GM12873 (cell line): Measurements from ENCODE around the gene PIGBOS1.

Experiments
- TF ChIP-seq, protein P1 (sequence below): IDR thresholded peaks from 2 replicates; pipeline ENCODE4 v1.5.1; 2012; ENCODE audit warnings: low read depth, mild to moderate bottlenecking, moderate library complexity, low read length, control low read depth; ENCODE audit not compliant: insufficient read depth; ENCODE audit errors: missing control alignments

PIGBOS1 gene

DNA sequence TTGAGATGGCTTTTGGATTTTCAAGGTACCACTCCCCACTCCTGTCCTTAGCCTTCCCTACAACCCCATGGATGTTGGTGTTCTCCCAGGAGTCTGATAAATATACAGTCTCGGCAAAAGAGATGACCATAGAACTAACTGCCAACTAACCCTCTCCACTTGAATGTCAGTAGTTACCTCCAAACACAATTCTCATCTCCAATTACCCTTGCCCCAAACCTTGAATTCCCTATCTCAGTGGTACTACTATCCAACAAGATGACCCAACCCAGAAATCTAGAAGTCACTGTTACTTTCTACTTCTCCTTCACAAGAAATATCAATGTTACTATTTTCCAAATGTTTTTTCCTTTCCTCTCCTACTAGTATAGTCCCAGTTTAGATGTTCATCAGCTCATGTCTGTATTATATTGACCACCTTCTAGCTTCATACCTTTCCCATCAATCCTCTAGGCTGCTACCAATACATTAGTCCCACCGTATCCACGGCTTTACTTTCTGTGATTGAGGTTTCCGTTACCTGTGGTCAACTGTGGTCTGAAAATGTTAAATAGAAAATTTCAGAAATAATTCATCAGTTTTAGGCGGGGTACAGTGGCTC lies 38.2 kb upstream of the PIGBOS1 start:
- TF ChIP-seq, protein P1, sequence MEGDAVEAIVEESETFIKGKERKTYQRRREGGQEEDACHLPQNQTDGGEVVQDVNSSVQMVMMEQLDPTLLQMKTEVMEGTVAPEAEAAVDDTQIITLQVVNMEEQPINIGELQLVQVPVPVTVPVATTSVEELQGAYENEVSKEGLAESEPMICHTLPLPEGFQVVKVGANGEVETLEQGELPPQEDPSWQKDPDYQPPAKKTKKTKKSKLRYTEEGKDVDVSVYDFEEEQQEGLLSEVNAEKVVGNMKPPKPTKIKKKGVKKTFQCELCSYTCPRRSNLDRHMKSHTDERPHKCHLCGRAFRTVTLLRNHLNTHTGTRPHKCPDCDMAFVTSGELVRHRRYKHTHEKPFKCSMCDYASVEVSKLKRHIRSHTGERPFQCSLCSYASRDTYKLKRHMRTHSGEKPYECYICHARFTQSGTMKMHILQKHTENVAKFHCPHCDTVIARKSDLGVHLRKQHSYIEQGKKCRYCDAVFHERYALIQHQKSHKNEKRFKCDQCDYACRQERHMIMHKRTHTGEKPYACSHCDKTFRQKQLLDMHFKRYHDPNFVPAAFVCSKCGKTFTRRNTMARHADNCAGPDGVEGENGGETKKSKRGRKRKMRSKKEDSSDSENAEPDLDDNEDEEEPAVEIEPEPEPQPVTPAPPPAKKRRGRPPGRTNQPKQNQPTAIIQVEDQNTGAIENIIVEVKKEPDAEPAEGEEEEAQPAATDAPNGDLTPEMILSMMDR, result no peak

DNA sequence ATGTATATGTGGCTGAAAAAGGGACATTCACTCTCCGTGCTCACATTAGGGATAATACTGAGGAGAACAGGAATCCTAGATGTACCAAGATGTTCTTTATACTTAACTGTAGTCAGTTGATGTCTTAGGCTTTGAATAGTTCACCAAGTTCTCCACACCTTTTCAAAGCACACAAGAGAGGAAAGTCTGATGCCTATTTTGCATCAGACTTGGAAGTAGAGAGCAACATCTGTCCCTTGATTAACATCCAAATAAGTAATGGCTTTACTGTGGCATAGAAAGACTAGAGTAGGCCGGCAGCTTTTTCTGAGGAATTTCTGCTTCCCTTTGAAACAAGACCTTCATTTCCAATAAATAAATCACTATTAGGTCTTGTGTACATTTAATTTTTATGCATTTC lies 34.1 kb upstream of the PIGBOS1 start:
- TF ChIP-seq, protein P1, result no peak

DNA sequence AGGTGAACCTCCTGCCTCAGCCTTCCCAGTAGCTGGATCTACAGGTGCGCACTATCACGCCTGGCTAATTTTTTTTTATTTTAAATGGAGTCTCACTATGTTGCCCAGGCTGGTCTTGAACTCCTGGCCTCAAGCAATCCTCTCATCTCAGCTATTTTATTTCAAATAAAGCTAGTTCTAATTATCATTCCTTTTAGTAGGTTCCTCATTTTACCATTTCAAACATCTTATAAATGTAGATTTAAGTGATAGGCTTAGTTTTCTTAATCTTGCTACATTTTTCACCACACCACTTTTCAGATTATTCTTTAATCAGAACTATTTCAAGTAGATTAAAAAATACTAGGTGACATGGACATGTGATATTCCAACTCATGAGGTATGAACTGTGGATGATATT lies 30.4 kb upstream of the PIGBOS1 start:
- TF ChIP-seq, protein P1, result no peak

DNA sequence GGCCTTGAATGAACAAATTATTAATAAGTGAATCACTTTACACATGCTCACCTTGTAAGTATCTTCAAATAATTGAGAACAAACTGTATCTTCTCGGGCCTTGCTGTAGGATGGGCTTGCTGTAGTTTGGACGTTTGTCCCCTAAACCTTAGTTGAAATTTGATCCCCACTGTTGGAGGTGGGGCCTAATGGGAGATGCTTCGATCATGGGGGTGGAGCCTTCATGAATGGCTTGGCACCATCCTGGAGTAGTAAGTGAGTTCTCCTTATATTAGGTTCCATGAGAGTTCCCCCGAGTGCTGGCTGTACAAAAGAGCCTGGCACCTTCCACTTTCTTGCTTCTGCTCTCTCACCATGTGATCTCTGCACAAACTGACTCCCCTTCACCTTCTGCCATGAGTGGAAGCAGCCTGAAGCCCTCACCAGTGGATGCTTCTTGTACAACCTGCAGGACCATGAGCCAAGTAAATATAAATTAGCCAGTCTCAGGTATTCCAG lies 29.4 kb upstream of the PIGBOS1 start:
- TF ChIP-seq, protein P1, result no peak

DNA sequence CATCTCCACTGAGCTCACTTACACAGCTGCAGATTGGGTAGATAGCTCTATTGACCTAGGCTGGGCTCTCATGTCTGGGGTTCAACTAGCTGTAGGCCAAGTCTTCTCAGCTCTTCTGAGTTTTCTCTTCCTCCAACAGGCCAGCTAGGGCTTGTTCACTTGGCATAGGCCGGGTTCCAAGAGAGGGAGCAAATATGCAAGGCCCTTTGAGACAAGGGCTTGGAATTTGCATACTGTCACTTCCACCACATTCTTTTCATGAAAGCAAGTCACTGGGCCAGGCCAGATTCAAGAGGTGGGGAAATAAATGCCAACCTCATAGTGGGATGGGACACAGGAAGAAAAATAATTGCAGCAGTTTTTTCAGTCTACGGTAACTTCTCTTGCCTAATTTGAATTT lies 25.3 kb upstream of the PIGBOS1 start:
- TF ChIP-seq, protein P1, result no peak

DNA sequence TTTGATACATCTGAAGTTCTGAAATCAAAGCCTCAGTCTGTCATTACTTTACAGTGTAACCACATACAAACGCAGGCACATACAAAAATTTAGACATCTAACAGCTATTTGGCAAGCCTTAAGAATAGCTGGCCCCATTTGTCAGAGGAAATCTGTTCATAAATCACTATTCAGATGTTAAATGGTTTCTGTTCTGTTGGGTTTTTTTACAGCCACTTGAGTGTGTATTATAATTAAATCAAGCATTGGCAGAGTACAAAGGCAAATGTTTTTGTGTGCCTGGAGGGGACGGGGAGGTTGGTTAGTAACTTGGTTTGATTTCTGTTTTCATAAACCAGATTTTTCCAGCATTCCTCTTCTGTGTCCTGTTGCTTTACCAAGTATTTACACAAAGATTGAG lies 24.2 kb upstream of the PIGBOS1 start:
- TF ChIP-seq, protein P1, result no peak

DNA sequence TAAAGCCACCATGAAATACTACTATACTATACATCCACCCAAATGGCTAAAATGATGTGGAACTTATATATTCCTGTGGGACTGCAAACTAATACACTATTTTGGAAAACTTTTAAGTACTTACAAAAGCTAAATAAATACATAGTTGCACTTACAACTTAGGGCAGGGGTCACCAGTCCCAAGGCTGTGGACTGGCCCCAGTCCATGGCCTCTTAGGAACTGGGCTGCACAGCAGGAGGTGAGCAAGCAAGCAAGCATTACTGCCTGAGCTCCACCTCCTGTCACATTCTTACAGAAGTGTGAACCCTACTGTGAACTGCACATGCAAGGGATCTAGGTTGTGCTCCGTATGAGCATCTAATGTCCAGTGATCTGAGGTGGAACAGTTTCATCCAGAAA lies 18.2 kb upstream of the PIGBOS1 start:
- TF ChIP-seq, protein P1, result no peak
